ENCODE data around the gene GUCA2A. TPM values are rescaled to one million over a fixed set of nuclear protein-coding genes. Genes with fewer than 3 reads are reported as not detected.

Gene GUCA2A
- total RNA-seq, 1 experiment from 2014 or later: not detected

GRCh38 chr1:42175314-42176054 is 10.9 kb upstream of the GUCA2A start:
- H3K9me3 Mint-ChIP-seq: no peaks in the 10 kb centered on the region; a peak in 1 of 5 replicates
- Histone ChIP-seq H4K91ac (ENCODE audit: insufficient read length, low read depth, low read length) (no peak overlapping the region), H3T11ph (ENCODE audit: low read length) (no peak overlapping the region), H3K14ac (ENCODE audit: insufficient read depth, low read length) (no peak overlapping the region), H3K18ac (ENCODE audit: insufficient read length, low read depth, low read length) (no peak overlapping the region), H3K4ac (ENCODE audit: low read depth, low read length) (no peak overlapping the region), H2BK5ac (ENCODE audit: insufficient read length, low read length) (no peak overlapping the region), H4K5ac (ENCODE audit: insufficient read length, low read depth, low read length) (no peak overlapping the region), H3K27me3 (ENCODE audit: insufficient read depth, low read length) (no peaks in the 10 kb centered on the region), H3K56ac (ENCODE audit: insufficient read length, low read depth, low read length) (no peak overlapping the region), H4K20me1 (ENCODE audit: control insufficient read depth, insufficient read depth, insufficient read length) (no peaks in the 10 kb centered on the region), H3K23me2 (ENCODE audit: insufficient read length, low read depth, low read length, poor library complexity, severe bottlenecking) (no peaks in the 10 kb centered on the region), H3K79me1 (ENCODE audit: insufficient read depth, low read depth, low read length, poor library complexity, severe bottlenecking) (no peaks in the 10 kb centered on the region), H3K9me3 (ENCODE audit: control insufficient read depth, low read depth, low read length) (no peaks in the 10 kb centered on the region), H3K23ac (ENCODE audit: insufficient read length, low read depth, low read length) (no peak overlapping the region), H3K9ac (ENCODE audit: extremely low read depth, insufficient read length, low read length) (no peak overlapping the region), H2BK15ac (ENCODE audit: low read depth, low read length) (no peak overlapping the region), H2BK20ac (ENCODE audit: low read depth, low read length, poor library complexity, severe bottlenecking) (no peak overlapping the region), H3K79me2 (ENCODE audit: insufficient read depth, low read length) (no peaks in the 10 kb centered on the region), H3K27ac (ENCODE audit: insufficient read length, low read depth, low read length) (no peak overlapping the region), H2AK5ac (ENCODE audit: insufficient read length, low read length) (no peak overlapping the region), H2BK12ac (ENCODE audit: insufficient read length, low read depth, low read length) (no peak overlapping the region), H3K4me1 (ENCODE audit: insufficient read depth, low read length) (no peaks in the 10 kb centered on the region), H2AFZ (ENCODE audit: low read length) (no peak overlapping the region), H2BK120ac (ENCODE audit: low read depth, low read length, poor library complexity, severe bottlenecking) (no peak overlapping the region), H4K8ac (replicated peaks; ENCODE audit: insufficient read length, low read depth, low read length) (no peak overlapping the region), H3K4me2 (ENCODE audit: insufficient read depth, insufficient read length, low read length) (no peak overlapping the region)
- H3K27me3 Mint-ChIP-seq (ENCODE audit: low read depth): no peaks in the 10 kb centered on the region
- DNase-seq: no peak
- TF ChIP-seq CTCF (conservative IDR thresholded peaks at IDR 0.05): no peak
- peaks cover 10 to 11% of the 10 kb centered on the region in 2 experiments for H3K4me1 Mint-ChIP-seq
- no peak overlapping the region for H3K4me3 Mint-ChIP-seq
- WGBS (ENCODE audit: extremely low coverage, insufficient read length, low lambda C conversion rate): no CpG with 5 or more reads among the region's 7 CpGs
- no peak overlapping the region for H3K27ac Mint-ChIP-seq
- H3K36me3 Mint-ChIP-seq (ENCODE audit: insufficient read depth in 1 of 3, low read depth in 3 of 3): peaks cover 0 to 11% (median 0%) of the 10 kb centered on the region in 3 experiments; a peak in 3 of 7 replicates

Measured in H9 (cell line).